A549 (cell line): ENCODE results near the gene PCDHA12. TPM values are rescaled to one million over a fixed set of nuclear protein-coding genes. Genes with fewer than 3 reads are reported as not detected.
"Not testable (repeated sequence)": the region's sequence is repeated elsewhere in the genome, so short reads cannot be mapped to it uniquely, and the experiment has no call there.

Experiments
- ATAC-seq, 2 experiments: fragments of 200-7000 bp in 1 of 2; fragments of >200 bp in 1 of 2; cut with Nextera tagmentation in 1 of 2; cut with Tn5 transposase in 1 of 2; 3 replicates each; pipeline versions ENCODE4 v1.8.0 to v1.9.1; 2018 to 2020; ENCODE audit warnings: mild to moderate bottlenecking in 1 of 2, moderate library complexity in 1 of 2
- CTCF ChIA-PET: fragments of 300-600 bp; sonication (Branson Sonifier 250); formaldehyde crosslinking; extraction: SDS; loops from one replicate; lab custom pipeline; 2021; ENCODE audit warnings: antibody characterized with exemption, inconsistent platforms; lab: Yijun Ruan, JAX
- POLR2A ChIA-PET: fragments of 350-600 bp; formaldehyde crosslinking; extraction: SDS; loops from one replicate; lab custom pipeline; 2021; ENCODE audit warnings: antibody characterized with exemption, inconsistent platforms; lab: Yijun Ruan, JAX
- DNase-seq, 2 experiments: peaks; one replicate each; pipeline versions ENCODE4 v3.0.0 to v3.0.0-alpha.2; 2011 to 2016; ENCODE audit warnings: low read depth in 1 of 2, low spot score in 1 of 2
- FAIRE-seq: peaks from 2 replicates; lab custom pipeline; 2011; peaks lifted over from hg19 to GRCh38; lab: Jason Lieb, UNC
- H3K27ac ChIP-seq, 2 experiments: fragments of >200 bp; sonication (Bioruptor Twin); formaldehyde crosslinking; 3 replicates each; pipeline ENCODE4 v1.5.1; 2016 to 2017
- H3K4me1 ChIP-seq: fragments of >200 bp; sonication (Bioruptor Twin); formaldehyde crosslinking; 3 replicates; pipeline ENCODE4 v1.6.1; 2016
- H3K4me2 ChIP-seq: fragments of >200 bp; sonication (Bioruptor Twin); formaldehyde crosslinking; 3 replicates; pipeline ENCODE4 v1.6.1; 2016
- H3K4me3 ChIP-seq: fragments of >200 bp; sonication (Bioruptor Twin); formaldehyde crosslinking; 3 replicates; pipeline ENCODE4 v1.5.1; 2016
- H3K9me3 ChIP-seq: fragments of >200 bp; sonication (Bioruptor Twin); formaldehyde crosslinking; 3 replicates; pipeline ENCODE4 v1.6.1; 2016
- ATOH8 ChIP-seq: fragments of 250-450 bp; sonication (Bioruptor Pico); IDR thresholded peaks from 2 replicates; pipeline ENCODE4 v1.5.0; 2020; ENCODE audit warnings: low read depth, mild to moderate bottlenecking, moderate library complexity
- CEBPB ChIP-seq, 2 experiments: fragments of >200 bp in 1 of 2; sonication (Bioruptor Twin) in 1 of 2; formaldehyde crosslinking in 1 of 2; IDR thresholded peaks; 2 replicates each; pipeline ENCODE4 v1.6.1; 2012 to 2016
- CHD4 ChIP-seq: fragments of 200-600 bp; sonication (generic); IDR thresholded peaks from 2 replicates; pipeline ENCODE4 v1.6.1; 2016; ENCODE audit warnings: antibody characterized with exemption, mild to moderate bottlenecking, borderline replicate concordance
- CTCF ChIP-seq: fragments of >200 bp; sonication (Bioruptor Twin); formaldehyde crosslinking; IDR thresholded peaks from 3 replicates; pipeline ENCODE4 v1.5.1; 2016
- E2F6 ChIP-seq: IDR thresholded peaks from 2 replicates; pipeline ENCODE4 v1.6.1; 2012; ENCODE audit warnings: low read depth, borderline replicate concordance
- FOSB ChIP-seq: fragments of 250-450 bp; sonication (Bioruptor Pico); IDR thresholded peaks from 2 replicates; pipeline ENCODE4 v1.5.0; 2020; ENCODE audit warnings: mild to moderate bottlenecking, moderate library complexity
- FOSL2 ChIP-seq, 2 experiments: fragments of 450-650 bp in 1 of 2; fragments of >200 bp in 1 of 2; sonication (Bioruptor Twin) in 1 of 2; formaldehyde crosslinking; IDR thresholded peaks; 2 replicates each; pipeline versions ENCODE4 v1.5.0 to v1.6.1; 2016 to 2020; ENCODE audit warnings: mild to moderate bottlenecking in 1 of 2, moderate library complexity in 1 of 2
- HDAC2 ChIP-seq: fragments of 200-600 bp; sonication (generic); IDR thresholded peaks from 2 replicates; pipeline ENCODE4 v1.6.1; 2016
- JUN ChIP-seq, 2 experiments: fragments of >200 bp; sonication (Bioruptor Twin); formaldehyde crosslinking; IDR thresholded peaks; 2 replicates in 1 of 2; 3 replicates in 1 of 2; pipeline ENCODE4 v1.6.1; 2016 to 2017
- JUNB ChIP-seq: fragments of >200 bp; sonication (Bioruptor Twin); formaldehyde crosslinking; IDR thresholded peaks from 2 replicates; pipeline ENCODE4 v1.6.1; 2016
- POLR2A ChIP-seq: IDR thresholded peaks from 2 replicates; pipeline ENCODE4 v1.6.1; 2012; ENCODE audit warnings: mild to moderate bottlenecking, low read length
- RAD21 ChIP-seq, 2 experiments: fragments of >200 bp in 1 of 2; sonication (Bioruptor Twin) in 1 of 2; formaldehyde crosslinking in 1 of 2; IDR thresholded peaks in 1 of 2; conservative IDR thresholded peaks in 1 of 2; 2 replicates in 1 of 2; 3 replicates in 1 of 2; pipeline ENCODE4 v1.6.1; 2012 to 2018; ENCODE audit warnings: inconsistent platforms in 1 of 2
- RNF2 ChIP-seq: fragments of 200-600 bp; sonication (generic); IDR thresholded peaks from 2 replicates; pipeline ENCODE4 v1.6.1; 2016; ENCODE audit warnings: low read depth, mild to moderate bottlenecking, antibody characterized with exemption, moderate library complexity, borderline replicate concordance
- TFCP2L1 ChIP-seq: fragments of 250-450 bp; sonication (Bioruptor Pico); IDR thresholded peaks from 2 replicates; pipeline ENCODE4 v1.5.0; 2021; ENCODE audit warnings: mild to moderate bottlenecking
- TP53 ChIP-seq: fragments of 250-450 bp; sonication (Bioruptor Pico); IDR thresholded peaks from 2 replicates; pipeline ENCODE4 v1.5.0; 2021; ENCODE audit warnings: mild to moderate bottlenecking, moderate library complexity
- WGBS: methylation state at CpG from one replicate; pipeline ENCODE4 v1.1.6; 2017; ENCODE audit errors: missing lambda C conversion rate; 5-methylcytosine and 5-hydroxymethylcytosine counted together
- polyA plus RNA-seq, 4 experiments: library from polyadenylated mRNA; depleted of rRNA in 3 of 4; stranded (reverse); fragments of >200 nt; fragmentation: RNase III in 1 of 4; extraction: RNeasy Plus Mini Kit Qiagen cat#74134 plus additional on column Dnase treatment in 1 of 4; gene quantifications; 2 replicates in 3 of 4; 3 replicates in 1 of 4; pipeline ENCODE4 v1.2.3, GENCODE V29; 2011 to 2017
- TF ChIP-seq, protein P1 (sequence below): fragments of >200 bp; sonication (Bioruptor Twin); formaldehyde crosslinking; IDR thresholded peaks from 3 replicates; pipeline ENCODE4 v1.6.1; 2016

The PCDHA12 gene
- polyA plus RNA-seq, 2 of the 4 experiments (the other 2 are of a cell fraction) = 2.5 to 2.9 TPM

- ChIA-PET CTCF (interaction anchor here (0.7 to 3.4 kb wide), 16 partner anchors 15 to 590 kb away, joined by 3 to 36 read pairs (median 4); partner anchors contain the start of genes PCDHA2, PCDHAC1, PCDHB1 and PCDHB3), POLR2A (interaction anchor here (0.8 to 1.0 kb wide), 2 partner anchors 171 to 172 kb away, joined by 4 read pairs; no protein-coding TSS in a partner anchor)
- FAIRE-seq (no peak), DNase-seq (peak; percentile 35 to 55), ATAC-seq (peak; percentile 78 to 89)
- Histone ChIP-seq H3K4me2 (peak within 1 kb of the TSS; percentile 43; the same call in 2 of the 3 replicates), H3K9me3 (no peaks in the 10 kb centered on the region), H3K4me1 (no peaks in the 10 kb centered on the region), H3K4me3 (peak within 1 kb of the TSS; percentile 15; the same call in 1 of the 3 replicates), H3K27ac (no peak within 1 kb of the TSS)
- WGBS = 52% methylated on average over 39 of the region's 41 CpGs
- TF ChIP-seq FOSB (CRISPR knock-in tag) (no peak), RAD21 (conservative IDR thresholded peaks at IDR 0.05 in 1 of 2, IDR thresholded peaks at IDR 0.05 in 1 of 2) (peak; percentile 23 to 48; a peak in 3 of 5 replicates), CEBPB (IDR thresholded peaks at IDR 0.05) (peak in 1 of 2 experiments; percentile 70; a peak in 2 of 4 replicates), CTCF (peak; percentile 22; the same call in 2 of the 3 replicates), E2F6 (no peak)
These were observed 6.2 kb upstream of the PCDHA12 start, which contains the start of gene PCDHA11 for GRCh38 chr5:140868721-140869554. TSS of gene PCDHA11 (plus strand) at chr5:140868957. CDS start at chr5:140869104, 147 bp downstream.

GRCh38 chr5:140869555-140869886, 5.6 kb upstream of the PCDHA12 start:
- CTCF ChIA-PET = interaction anchor here (0.5 to 3.4 kb wide), 17 partner anchors 15 to 589 kb away, joined by 3 to 36 read pairs (median 3); partner anchors contain the start of genes PCDHA2, PCDHAC1, PCDHB1 and PCDHB3
- POLR2A ChIA-PET = interaction anchor here (0.8 to 1.0 kb wide), 2 partner anchors 170 to 171 kb away, joined by 4 read pairs; no protein-coding TSS in a partner anchor
- WGBS = 80% methylated on average over 5 of the region's 5 CpGs
- no peaks in the 10 kb centered on the region for H3K9me3 ChIP-seq
- H3K4me3 ChIP-seq = no peak overlapping the region
- no peak for DNase-seq
- no peaks in the 10 kb centered on the region for H3K4me1 ChIP-seq
- H3K27ac ChIP-seq = no peak overlapping the region
- ATAC-seq = peak; percentile 68 to 78; a peak in 4 of 6 replicates
- TF ChIP-seq JUNB (no peak), ATOH8 (no peak), CHD4 (no peak), RNF2 (no peak), FOSL2 (IDR thresholded peaks at IDR 0.05) (no peak), FOSL2 (CRISPR knock-in tag; IDR thresholded peaks at IDR 0.05) (no peak)
- no peak for FAIRE-seq
- H3K4me2 ChIP-seq = no peak overlapping the region

DNA sequence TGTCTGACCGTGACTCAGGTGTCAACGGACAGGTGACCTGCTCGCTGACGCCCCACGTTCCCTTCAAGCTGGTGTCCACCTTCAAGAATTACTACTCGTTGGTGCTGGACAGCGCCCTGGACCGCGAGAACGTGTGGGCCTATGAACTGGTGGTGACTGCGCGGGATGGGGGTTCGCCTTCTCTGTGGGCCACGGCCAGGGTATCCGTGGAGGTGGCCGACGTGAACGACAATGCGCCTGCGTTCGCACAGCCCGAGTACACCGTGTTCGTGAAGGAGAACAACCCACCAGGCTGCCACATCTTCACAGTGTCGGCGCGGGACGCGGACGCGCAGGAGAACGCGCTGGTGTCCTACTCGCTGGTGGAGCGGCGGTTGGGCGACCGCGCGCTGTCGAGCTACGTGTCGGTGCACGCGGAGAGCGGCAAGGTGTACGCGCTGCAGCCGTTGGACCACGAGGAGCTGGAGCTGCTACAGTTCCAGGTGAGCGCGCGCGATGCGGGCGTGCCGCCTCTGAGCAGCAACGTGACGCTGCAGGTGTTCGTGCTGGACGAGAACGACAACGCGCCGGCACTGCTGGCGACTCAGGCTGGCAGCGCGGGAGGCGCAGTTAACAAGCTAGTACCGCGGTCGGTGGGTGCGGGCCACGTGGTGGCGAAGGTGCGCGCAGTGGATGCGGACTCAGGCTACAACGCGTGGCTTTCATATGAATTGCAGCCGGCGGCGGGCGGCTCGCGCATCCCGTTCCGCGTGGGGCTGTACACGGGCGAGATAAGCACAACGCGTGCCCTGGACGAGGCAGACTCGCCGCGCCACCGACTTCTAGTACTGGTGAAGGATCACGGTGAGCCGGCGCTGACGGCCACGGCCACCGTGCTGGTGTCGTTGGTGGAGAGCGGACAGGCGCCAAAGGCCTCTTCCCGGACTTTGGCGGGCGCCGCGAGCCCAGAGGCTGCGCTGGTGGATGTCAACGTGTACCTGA, 4.6 kb upstream of the PCDHA12 start:
- ATAC-seq = no peak
- no peak for FAIRE-seq
- no peak overlapping the region for H3K4me3 ChIP-seq
- WGBS = 91% methylated on average over 108 of the region's 114 CpGs
- no peak overlapping the region for H3K4me2 ChIP-seq
- no peaks in the 10 kb centered on the region for H3K9me3 ChIP-seq
- H3K27ac ChIP-seq = no peak overlapping the region
- TF ChIP-seq TP53 (CRISPR knock-in tag) (no peak), JUN (IDR thresholded peaks at IDR 0.05) (no peak), HDAC2 (no peak), TFCP2L1 (CRISPR knock-in tag) (no peak), POLR2A (no peak)
- TF ChIP-seq, protein P1, sequence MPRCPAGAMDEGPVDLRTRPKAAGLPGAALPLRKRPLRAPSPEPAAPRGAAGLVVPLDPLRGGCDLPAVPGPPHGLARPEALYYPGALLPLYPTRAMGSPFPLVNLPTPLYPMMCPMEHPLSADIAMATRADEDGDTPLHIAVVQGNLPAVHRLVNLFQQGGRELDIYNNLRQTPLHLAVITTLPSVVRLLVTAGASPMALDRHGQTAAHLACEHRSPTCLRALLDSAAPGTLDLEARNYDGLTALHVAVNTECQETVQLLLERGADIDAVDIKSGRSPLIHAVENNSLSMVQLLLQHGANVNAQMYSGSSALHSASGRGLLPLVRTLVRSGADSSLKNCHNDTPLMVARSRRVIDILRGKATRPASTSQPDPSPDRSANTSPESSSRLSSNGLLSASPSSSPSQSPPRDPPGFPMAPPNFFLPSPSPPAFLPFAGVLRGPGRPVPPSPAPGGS = no peak
- DNase-seq = no peak
- no peaks in the 10 kb centered on the region for H3K4me1 ChIP-seq
- ChIA-PET CTCF (interaction anchor here (0.5 to 3.4 kb wide), 6 partner anchors 8 to 171 kb away, joined by 3 to 36 read pairs (median 4); partner anchors contain the start of gene PCDHAC1), POLR2A (no interaction called here)

- ATAC-seq, H3K9me3 ChIP-seq, H3K4me1 ChIP-seq, H3K27ac ChIP-seq, H3K4me2 ChIP-seq, DNase-seq, H3K4me3 ChIP-seq, FAIRE-seq: not testable (repeated sequence)
- ChIA-PET CTCF (interaction anchor here (0.8 to 3.6 kb wide), 19 partner anchors 8 to 168 kb away, joined by 3 to 59 read pairs (median 6); partner anchors contain the start of genes PCDHA4, PCDHA5, PCDHAC1 and PCDHAC2), POLR2A (interaction anchor here (2.4 kb wide), 1 partner anchor 164 kb away, joined by 26 read pairs; no protein-coding TSS in a partner anchor)
- WGBS = 91% methylated on average over 69 of the region's 80 CpGs
These were observed 1.6 kb downstream of the PCDHA12 start for GRCh38 chr5:140876541-140877261.
